22Rv1 (cell line): ENCODE data around the gene DYNLT2.

Source experiments
- H3K27ac ChIP-seq: fragments of 450-650 bp; 2 replicates; pipeline ENCODE4 v1.5.1; 2017
- ZFX ChIP-seq: fragments of 450-650 bp; IDR thresholded peaks from 2 replicates; pipeline ENCODE4 v1.6.1; 2017; ENCODE audit warnings: antibody characterized with exemption, borderline replicate concordance
- TF ChIP-seq, protein P1 (sequence below): fragments of 450-650 bp; IDR thresholded peaks from 2 replicates; pipeline ENCODE4 v1.5.1; 2017; ENCODE audit warnings: mild to moderate bottlenecking

DYNLT2 gene

GRCh38 chr6:169788809-169789145 lies 37.4 kb upstream of the DYNLT2 start:
- TF ChIP-seq ZFX, result no peak
- TF ChIP-seq, protein P1, sequence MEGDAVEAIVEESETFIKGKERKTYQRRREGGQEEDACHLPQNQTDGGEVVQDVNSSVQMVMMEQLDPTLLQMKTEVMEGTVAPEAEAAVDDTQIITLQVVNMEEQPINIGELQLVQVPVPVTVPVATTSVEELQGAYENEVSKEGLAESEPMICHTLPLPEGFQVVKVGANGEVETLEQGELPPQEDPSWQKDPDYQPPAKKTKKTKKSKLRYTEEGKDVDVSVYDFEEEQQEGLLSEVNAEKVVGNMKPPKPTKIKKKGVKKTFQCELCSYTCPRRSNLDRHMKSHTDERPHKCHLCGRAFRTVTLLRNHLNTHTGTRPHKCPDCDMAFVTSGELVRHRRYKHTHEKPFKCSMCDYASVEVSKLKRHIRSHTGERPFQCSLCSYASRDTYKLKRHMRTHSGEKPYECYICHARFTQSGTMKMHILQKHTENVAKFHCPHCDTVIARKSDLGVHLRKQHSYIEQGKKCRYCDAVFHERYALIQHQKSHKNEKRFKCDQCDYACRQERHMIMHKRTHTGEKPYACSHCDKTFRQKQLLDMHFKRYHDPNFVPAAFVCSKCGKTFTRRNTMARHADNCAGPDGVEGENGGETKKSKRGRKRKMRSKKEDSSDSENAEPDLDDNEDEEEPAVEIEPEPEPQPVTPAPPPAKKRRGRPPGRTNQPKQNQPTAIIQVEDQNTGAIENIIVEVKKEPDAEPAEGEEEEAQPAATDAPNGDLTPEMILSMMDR, result no peak

DNA sequence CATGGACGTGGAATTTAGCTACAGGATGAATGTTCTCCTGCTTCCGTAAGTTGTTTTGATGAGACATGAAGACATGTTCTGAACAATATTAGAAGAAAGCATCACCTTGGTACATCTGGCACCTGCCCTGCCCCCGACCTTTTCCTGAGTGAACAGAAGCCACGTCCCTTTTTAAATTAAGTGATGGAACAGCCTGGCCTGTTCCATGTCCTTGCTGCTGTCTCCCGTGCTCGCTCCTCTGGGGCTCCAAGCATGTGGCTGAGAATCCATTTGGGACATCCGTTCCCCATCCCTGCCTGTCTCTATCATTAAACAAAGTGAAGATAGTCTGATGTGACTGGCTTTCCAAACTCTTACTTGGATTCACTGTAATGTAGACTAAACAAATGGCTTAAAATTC lies 36.4 kb upstream of the DYNLT2 start:
- no peak for TF ChIP-seq ZFX
- TF ChIP-seq, protein P1, result no peak
- H3K27ac ChIP-seq, result no peak overlapping the region

More at GRCh38 chr6:169788809-169789145, 37.4 kb upstream of the DYNLT2 start:
- no peak overlapping the region for H3K27ac ChIP-seq

GRCh38 chr6:169786349-169786748 lies 35.0 kb upstream of the DYNLT2 start:
- TF ChIP-seq, protein P1, result no peak
- TF ChIP-seq ZFX, result no peak
- no peak overlapping the region for H3K27ac ChIP-seq

GRCh38 chr6:169785566-169785965 lies 34.2 kb upstream of the DYNLT2 start:
- TF ChIP-seq ZFX, result no peak
- TF ChIP-seq, protein P1, result no peak
- no peak overlapping the region for H3K27ac ChIP-seq

DNA sequence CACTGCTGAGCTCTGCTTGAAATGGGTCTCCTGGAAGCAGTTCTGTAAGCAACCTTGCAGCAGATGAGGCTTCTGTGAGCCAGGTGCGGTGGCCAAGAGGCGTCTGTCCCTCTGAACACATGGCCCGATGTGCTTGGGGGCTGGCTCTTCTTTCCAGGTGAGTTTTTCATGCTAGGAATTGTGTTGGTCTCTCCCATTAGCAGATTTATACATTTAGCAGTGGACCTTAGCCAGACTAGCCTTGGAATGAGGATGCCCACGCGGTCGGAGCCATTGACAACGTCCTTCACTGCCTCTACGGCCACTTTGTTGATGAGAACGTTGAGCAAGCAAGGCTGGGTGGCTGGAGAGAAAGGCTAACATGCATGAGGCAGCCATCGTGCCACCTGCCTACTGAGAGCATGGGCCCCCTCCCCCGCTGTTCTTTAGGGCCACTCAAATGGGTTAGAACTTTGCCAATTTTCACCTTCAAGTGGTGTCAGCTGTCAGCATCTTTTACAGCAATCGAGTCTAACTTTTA lies 33.5 kb upstream of the DYNLT2 start:
- TF ChIP-seq, protein P1, result no peak
- TF ChIP-seq ZFX, result no peak
- H3K27ac ChIP-seq, result no peak overlapping the region

GRCh38 chr6:169783971-169784820 lies 32.8 kb upstream of the DYNLT2 start:
- TF ChIP-seq, protein P1, result no peak
- no peak for TF ChIP-seq ZFX
- no peak overlapping the region for H3K27ac ChIP-seq

- no peak overlapping the region for H3K27ac ChIP-seq
- no peak for TF ChIP-seq ZFX
- TF ChIP-seq, protein P1, result no peak
Measured at GRCh38 chr6:169783401-169783800, 32.0 kb upstream of the DYNLT2 start.
